ENCODE data around the gene STXBP6.

GRCh38 chr14:24857277-24857676 is 192.7 kb downstream of the STXBP6 start:
- no peak for TF ChIP-seq EZH2 (IDR thresholded peaks at IDR 0.05; ENCODE audit: low read depth)
- TF ChIP-seq, protein P1, sequence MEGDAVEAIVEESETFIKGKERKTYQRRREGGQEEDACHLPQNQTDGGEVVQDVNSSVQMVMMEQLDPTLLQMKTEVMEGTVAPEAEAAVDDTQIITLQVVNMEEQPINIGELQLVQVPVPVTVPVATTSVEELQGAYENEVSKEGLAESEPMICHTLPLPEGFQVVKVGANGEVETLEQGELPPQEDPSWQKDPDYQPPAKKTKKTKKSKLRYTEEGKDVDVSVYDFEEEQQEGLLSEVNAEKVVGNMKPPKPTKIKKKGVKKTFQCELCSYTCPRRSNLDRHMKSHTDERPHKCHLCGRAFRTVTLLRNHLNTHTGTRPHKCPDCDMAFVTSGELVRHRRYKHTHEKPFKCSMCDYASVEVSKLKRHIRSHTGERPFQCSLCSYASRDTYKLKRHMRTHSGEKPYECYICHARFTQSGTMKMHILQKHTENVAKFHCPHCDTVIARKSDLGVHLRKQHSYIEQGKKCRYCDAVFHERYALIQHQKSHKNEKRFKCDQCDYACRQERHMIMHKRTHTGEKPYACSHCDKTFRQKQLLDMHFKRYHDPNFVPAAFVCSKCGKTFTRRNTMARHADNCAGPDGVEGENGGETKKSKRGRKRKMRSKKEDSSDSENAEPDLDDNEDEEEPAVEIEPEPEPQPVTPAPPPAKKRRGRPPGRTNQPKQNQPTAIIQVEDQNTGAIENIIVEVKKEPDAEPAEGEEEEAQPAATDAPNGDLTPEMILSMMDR (conservative IDR thresholded peaks at IDR 0.05) = no peak

All from PC-9 (cell line).